WI38 (cell line): Measurements from ENCODE around the gene MYMX.

Source experiments
- H3K4me3 ChIP-seq: 2 replicates; pipeline ENCODE4 v1.5.1; 2011; ENCODE audit warnings: low read depth, mild to moderate bottlenecking, control low read depth, low read length
- TF ChIP-seq, protein P1 (sequence below): IDR thresholded peaks from 2 replicates; pipeline ENCODE4 v1.5.1; 2012; ENCODE audit warnings: low read depth, mild to moderate bottlenecking, control low read depth, low read length

MYMX gene

GRCh38 chr6:44199883-44200282 lies 16.8 kb upstream of the MYMX start:
- H3K4me3 ChIP-seq: no peak overlapping the region
- TF ChIP-seq, protein P1, sequence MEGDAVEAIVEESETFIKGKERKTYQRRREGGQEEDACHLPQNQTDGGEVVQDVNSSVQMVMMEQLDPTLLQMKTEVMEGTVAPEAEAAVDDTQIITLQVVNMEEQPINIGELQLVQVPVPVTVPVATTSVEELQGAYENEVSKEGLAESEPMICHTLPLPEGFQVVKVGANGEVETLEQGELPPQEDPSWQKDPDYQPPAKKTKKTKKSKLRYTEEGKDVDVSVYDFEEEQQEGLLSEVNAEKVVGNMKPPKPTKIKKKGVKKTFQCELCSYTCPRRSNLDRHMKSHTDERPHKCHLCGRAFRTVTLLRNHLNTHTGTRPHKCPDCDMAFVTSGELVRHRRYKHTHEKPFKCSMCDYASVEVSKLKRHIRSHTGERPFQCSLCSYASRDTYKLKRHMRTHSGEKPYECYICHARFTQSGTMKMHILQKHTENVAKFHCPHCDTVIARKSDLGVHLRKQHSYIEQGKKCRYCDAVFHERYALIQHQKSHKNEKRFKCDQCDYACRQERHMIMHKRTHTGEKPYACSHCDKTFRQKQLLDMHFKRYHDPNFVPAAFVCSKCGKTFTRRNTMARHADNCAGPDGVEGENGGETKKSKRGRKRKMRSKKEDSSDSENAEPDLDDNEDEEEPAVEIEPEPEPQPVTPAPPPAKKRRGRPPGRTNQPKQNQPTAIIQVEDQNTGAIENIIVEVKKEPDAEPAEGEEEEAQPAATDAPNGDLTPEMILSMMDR: no peak

DNA sequence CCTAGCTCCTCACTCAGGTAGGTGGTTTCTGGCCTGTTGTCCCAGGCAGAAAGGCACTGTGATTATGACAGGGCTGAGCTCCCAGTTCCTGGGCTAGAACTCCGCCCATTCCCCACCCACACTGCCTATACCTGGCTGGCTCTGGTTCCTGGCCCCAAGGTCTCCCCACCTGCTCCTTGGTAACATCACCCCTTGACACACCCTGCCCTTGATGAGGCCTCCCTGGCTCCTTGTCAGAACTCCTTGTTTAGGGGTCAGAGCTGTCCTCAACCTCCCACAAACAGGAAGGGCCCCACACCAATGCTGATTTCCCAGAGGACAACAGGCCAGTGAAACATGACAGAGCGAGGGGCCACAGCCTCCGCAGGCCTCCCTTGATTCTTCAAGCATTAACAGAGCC lies 15.5 kb upstream of the MYMX start:
- no peak overlapping the region for H3K4me3 ChIP-seq

DNA sequence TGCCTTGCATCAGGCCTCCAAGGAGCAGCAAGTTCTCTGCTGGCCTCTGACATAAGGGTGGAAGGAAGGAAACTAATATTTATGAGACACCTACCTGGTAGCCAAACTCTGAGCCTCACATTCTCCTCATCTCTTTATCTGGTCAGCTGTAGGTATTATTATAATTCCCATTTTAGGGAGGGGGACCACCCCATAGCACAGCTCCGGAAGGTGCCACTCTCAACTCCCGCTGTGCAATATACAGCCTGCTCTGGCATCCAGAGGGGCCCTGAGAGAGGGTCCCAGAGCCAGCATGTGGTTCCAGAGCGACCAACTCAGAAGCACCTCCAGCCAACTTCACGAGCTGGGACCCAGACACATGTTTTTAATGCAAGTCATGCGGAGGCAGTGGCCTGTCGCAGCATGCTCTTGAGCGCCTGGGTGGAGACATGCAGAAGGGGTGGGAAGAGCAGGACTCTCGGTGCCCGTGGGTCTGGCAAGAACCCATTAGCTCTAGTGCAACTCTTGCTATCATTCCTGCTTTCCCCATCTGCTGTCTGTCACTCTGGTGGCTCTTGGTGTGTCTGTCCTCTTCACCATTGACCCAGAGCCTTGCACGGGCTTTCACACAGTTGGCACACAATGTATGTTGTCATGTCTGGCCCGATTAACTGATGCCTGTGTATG lies 15.0 kb upstream of the MYMX start:
- H3K4me3 ChIP-seq: no peak overlapping the region
- TF ChIP-seq, protein P1: no peak

More for the DNA sequence above, 15.5 kb upstream of the MYMX start:
- TF ChIP-seq, protein P1: no peak

- H3K4me3 ChIP-seq: no peak overlapping the region
Measured at GRCh38 chr6:44202332-44202971, 14.3 kb upstream of the MYMX start.

GRCh38 chr6:44202972-44203750 lies 13.6 kb upstream of the MYMX start:
- TF ChIP-seq, protein P1: no peak
- H3K4me3 ChIP-seq: no peak overlapping the region

More at GRCh38 chr6:44202332-44202971, 14.3 kb upstream of the MYMX start:
- TF ChIP-seq, protein P1: no peak

DNA sequence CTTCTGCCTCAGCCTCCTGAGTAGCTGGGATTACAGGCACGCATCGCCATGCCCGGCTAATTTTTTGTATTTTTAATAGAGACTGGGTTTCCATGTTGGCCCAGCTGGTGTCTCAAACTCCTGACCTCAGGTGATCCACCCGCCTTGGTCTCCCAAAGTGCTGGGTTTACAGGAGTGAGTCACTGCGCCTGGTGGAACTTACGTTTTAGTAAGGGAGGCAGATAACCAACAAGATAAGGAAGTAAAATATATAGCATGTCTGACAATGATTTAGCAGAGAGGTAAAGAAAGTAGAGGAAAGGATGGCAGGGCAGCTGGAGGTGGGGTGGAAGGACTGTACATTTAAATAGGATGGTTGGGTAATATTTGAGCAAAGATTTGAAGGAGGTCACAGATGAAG lies 12.8 kb upstream of the MYMX start:
- no peak overlapping the region for H3K4me3 ChIP-seq
- TF ChIP-seq, protein P1: no peak

DNA sequence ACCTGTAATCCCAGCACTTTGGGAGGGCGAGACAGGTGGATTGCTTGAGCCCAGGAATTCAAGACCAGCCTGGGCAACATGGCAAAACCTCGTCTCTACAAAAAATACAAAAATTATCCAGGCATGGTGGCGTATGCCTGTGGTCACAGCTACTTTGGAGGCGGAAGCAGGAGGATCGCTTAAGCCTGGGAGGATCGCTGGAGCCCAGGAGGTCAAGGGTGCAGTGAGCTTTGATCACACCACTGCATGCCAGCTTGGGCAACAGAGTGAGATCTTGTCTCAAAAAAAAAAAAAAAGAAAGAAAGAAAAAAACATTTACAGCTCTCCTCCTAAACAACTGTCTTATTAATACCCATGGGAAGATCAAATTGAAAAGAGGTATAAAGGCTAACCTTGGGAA lies 8.8 kb upstream of the MYMX start:
- TF ChIP-seq, protein P1: no peak
- no peak overlapping the region for H3K4me3 ChIP-seq
